Hindlimb muscle (tissue), 1 donor: ENCODE measurements around the gene DOCK7. TPM values are rescaled to one million over a fixed set of nuclear protein-coding genes. Genes with fewer than 3 reads are reported as not detected.
"Not testable (repeated sequence)": the region's sequence is repeated elsewhere in the genome, so short reads cannot be mapped to it uniquely, and the experiment has no call there.

Source experiments
- DNase-seq: peaks from one replicate; pipeline ENCODE4 v3.0.0-alpha.2; 2013
- polyA plus RNA-seq: library from polyadenylated mRNA; unstranded; fragments of 120-200 nt; gene quantifications from one replicate; pipeline ENCODE4 v1.2.1, GENCODE V29; 2013; ENCODE audit not compliant: insufficient read length

Gene DOCK7
- polyA plus RNA-seq, 1 donor: 36.7 TPM

DNA sequence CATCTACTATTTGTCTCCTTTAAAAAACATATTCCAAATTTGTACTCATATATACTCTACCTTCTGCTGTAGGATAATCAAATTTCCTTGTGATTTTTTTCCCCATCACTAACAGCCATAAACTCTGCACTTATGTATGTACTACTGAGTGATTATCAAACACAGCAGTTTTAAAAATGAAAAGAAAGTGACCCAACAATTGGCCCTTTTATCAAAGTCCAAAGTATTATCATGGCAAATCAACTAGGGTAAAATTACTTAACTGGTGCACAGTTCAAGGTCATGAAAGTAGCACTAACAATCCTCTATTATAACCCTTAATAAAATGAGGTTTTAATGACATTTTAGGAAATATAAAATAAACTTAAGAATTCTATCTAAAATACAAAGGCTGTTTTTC lies 79.3 kb downstream of the DOCK7 start:
- no peak for DNase-seq

GRCh38 chr1:62601457-62601856 lies 86.7 kb downstream of the DOCK7 start:
- no peak for DNase-seq

DNA sequence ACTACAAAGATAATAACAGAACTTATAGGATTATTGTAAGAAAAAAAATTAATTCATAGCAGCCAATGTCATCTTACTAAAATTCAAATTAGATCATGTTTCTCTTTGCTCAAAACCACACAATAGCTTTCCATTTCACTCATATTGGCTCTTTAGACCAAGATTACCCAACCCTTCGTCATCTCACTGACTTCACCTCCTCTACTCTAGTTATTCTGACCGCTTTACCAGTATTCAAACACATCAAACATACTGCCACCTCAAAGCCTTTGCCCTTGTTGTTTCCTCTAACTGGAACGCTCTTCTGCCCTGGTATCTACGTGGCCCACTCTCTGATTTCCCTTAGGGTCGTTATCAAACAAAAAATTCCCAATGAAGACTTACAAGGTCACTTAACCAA lies 89.1 kb downstream of the DOCK7 start:
- no peak for DNase-seq

- no peak for DNase-seq
These were observed 90.9 kb downstream of the DOCK7 start, which contains the start of gene ANGPTL3 for GRCh38 chr1:62597281-62597680. TSS of gene ANGPTL3 (plus strand) at chr1:62597520. CDS start at chr1:62597567, 47 bp downstream.

DNA sequence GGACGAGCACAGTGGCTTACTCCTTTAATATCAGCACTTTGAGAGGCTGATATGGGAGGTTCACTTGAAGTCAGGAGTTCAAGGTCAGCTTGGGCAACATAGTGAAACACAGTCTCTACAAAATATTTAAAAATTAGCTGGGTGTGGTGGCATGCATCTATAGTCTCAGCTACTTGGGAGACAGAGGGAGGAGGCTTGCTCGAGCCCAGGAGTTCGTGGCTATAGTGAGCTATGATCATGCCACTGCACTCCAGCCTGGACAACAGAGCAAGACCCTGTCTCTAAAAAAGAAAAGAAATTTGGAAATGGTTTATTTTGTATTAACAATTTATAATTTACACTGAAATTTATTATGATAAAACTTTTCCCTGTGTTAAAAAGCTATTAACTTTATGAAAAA lies 92.5 kb downstream of the DOCK7 start:
- DNase-seq: no peak

GRCh38 chr1:62593825-62594394 lies 94.3 kb downstream of the DOCK7 start:
- no peak for DNase-seq

- DNase-seq: no peak
These were observed 97.2 kb downstream of the DOCK7 start for GRCh38 chr1:62590970-62591368.

DNA sequence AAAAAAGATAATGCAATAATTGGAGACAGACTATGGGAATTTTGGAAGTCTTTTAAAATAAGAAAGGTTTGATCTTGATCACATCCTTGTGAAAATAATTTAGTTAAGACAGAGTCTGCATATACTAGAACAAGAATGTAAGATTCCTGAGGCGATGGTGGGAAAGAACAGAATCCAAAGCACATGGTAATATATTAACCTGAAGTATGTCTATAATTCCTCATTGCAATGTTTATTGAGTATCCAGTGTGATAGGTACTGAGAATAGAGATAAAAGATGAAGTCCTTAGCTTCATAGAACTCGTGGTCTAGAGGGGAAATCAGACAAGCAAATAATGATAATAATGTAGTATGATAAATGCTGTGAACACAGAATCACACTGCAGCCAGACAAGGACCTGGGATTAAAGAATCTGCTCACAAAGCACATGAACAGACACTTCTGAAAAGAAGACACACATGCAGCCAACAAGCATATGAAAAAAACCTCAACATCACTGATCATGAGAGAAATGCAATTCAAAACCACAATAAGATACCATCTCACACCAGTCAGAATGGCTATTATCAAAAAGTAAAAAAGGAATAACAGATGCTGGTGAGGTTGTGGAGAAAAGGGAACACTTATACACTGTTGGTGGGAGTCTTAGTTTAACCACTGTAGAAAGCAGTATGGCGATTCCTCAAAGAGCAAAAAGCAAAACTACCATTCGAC lies 97.8 kb downstream of the DOCK7 start:
- no peak for DNase-seq

GRCh38 chr1:62589321-62589720 lies 98.9 kb downstream of the DOCK7 start:
- DNase-seq: no peak

- DNase-seq: no peak
These were observed 100.2 kb downstream of the DOCK7 start for GRCh38 chr1:62588000-62588399.

- peak; percentile 3 for DNase-seq
These were observed 102.6 kb downstream of the DOCK7 start for GRCh38 chr1:62585469-62586155.

- no peak for DNase-seq
These were observed 114.5 kb downstream of the DOCK7 start for GRCh38 chr1:62573675-62574074.

DNA sequence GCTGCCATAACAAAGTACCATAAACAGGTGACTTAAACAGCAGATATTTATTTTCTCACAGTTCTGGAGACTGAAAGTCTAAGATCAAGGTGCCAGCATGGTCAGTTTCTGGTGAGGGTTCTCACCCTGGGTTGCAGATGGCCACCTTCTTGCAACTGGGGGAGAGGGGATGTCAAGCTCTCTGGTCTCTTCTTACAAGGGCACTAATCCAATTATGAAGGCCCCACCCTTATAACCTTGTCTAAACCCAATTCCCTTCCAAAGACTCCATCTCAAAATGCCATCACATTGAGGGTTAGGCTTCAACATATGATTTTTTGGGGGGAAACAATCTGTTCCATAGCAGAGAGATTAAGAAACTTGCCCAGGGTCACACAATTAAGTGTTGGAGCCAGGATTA lies 115.7 kb downstream of the DOCK7 start:
- no peak for DNase-seq

DNA sequence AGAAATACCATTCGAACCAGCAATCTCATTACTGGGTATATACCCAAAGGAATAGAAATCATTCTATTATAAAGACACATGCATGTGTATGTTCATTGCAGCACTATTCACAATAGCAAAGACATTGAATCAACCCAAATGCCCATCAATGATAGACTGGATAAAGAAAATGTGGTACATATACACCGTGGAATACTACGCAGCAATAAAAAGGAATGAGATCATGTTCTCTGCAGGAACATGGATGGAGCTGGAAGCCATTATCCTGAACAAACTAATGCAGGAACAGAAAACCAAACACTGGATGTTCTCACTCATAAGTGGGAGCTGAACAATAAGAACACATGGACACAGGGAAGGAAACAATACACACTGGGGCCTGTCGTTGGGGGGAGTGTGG lies 116.7 kb downstream of the DOCK7 start:
- not testable (repeated sequence) for DNase-seq

GRCh38 chr1:62567926-62568325 lies 120.3 kb downstream of the DOCK7 start:
- not testable (repeated sequence) for DNase-seq

DNA sequence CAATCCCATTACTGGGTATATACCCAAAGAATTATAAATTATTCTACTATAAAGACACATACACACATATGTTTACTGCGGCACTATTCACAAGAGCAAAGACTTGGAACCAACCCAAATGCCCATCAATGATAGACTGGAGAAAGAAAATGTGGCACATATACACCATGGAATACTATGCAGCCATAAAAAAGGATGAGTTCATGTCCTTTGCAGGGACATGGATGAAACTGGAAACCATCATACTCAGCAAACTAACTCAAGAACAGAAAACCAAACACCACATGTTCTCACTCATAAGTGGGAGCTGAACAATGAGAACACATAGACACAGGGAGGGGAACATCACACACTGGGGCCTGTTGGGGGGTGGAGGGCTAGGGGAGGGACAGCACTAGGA lies 121.0 kb downstream of the DOCK7 start:
- DNase-seq: not testable (repeated sequence)

GRCh38 chr1:62561306-62561705 lies 126.9 kb downstream of the DOCK7 start:
- no peak for DNase-seq

DNA sequence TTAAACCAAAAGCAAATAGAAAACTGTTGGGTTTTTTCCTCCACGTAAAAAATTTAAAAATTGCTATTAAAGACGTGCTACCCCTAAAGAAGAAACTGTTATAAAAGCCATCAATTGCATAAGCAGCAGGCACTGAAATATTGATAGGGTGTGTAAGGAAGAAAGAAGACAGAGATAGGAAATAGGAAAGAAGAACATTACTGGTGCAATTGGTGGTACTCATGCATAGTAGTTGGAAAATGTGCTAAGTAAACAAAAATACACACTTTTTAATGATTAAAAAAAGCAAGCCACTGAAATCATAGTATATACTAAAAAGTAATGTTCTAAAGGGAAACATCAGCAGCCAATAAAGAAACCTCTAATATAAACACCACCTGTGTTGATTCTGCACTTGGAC lies 143.6 kb downstream of the DOCK7 start:
- DNase-seq: no peak

DNA sequence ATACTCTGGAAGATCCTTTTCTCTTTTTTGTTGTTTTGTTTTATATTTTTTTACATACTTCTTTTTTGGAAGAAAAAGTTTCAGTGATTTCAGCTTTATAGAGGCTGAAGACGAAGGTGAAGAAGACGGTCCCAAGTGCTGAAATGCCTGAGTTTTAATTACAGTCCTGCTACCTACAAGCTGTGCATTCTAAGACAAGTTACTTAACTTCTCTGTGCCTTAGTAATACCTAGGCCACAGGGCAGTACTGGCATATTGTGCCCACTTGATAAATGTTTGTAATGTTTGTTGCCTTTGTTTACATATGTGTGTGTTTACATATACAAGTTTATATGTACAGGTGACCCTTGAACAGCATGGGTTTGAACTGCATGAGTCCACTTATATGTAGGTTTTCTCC lies 147.1 kb downstream of the DOCK7 start:
- DNase-seq: no peak

DNA sequence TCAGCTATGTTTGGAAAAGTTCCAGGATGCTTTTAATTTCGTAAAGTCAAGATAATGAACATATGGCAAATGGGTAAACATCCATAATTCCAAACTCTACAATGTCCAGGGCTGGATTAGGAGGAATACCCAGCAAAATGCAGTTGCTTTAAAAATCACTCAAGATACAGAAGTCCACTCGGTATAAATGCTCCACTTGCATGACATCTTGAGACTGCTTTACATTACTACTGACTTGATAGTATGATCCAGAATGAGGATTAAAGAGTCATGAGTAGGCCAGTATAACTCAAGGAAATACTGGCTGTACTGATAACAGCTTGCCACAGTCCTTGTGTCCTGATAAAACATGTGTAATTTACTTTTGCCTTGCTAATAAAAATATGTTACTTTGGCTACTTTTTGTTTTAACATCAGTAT lies 149.1 kb downstream of the DOCK7 start:
- no peak for DNase-seq

DNA sequence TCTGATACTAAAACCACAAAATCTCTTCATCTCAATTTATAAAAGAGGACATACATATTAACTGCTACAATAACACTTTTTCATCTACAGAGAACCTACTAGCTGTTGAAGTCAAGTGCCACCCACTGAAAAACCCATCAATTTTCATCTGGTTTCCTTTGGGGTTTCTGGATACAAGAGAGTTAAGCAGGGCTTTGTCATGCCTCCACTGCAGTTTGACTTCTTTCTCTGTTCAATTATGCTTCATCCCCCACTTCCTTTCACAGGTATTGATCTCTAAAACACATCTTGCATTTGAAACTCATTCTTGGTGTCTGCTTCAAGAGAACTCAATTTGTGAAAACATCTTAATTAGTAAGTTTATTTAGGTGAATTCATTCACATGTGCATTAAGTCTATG lies 151.3 kb downstream of the DOCK7 start:
- DNase-seq: no peak

GRCh38 chr1:62530516-62531154 lies 157.6 kb downstream of the DOCK7 start:
- DNase-seq: peak; percentile 19

DNA sequence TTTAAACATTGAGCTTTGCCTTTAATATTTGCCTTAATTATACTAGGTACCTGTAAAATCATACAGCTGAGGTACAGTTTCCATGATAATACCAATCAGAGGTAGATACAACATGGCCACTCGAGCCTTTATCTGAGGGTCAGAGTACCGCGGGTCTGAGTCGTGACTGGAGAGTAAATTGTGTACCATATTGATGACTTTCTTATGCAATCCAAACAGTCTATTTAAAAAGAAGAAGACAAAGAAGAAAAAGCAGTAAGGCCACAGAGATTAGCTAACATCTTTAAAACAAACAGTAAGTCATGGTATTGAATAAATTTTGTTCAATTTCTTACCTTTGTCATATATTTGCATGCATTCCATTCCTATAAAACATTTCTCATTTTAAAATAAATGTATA lies 159.0 kb downstream of the DOCK7 start:
- DNase-seq: no peak
